ENCODE measurements around the gene FAM217B. TPM values are rescaled to one million over a fixed set of nuclear protein-coding genes. Genes with fewer than 3 reads are reported as not detected.

FAM217B gene
- total RNA-seq, 2 experiments from 2014 or later: 23.1 to 23.7 TPM

DNA sequence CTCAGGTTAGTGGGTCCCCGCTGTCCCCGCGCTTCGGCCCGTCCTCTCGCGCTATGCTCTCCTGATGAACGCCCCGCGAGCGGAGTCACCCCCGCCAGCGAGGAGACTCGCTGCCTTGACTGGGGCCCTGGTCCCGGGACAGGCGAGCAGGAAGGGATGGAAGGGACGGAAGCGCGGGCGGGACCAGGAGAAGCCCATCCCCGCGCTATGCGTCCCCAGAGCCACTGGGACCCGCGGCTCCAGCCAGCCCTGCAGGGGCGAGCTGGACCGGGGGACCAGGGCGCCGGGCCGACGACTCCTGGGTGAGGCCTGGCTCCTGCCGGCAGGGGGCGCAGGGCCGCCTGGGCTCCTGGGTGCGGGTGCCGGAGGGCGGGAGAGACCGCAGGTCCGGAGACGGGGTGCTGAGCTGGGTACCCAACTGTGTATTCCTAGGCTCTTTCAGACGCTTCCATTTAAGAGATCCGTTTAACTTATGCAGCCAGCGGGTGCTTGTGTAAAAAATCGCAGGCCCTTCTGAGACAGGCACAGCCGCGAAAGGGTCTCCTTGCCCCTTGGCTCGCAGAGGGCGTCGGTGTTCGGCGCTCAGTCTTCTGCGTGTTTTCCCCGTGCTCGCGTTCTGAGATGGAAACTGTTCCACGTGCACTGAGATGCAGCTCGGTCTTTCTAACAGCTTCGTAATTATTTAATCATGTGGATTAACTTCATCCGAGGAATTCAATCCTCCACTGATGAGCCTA is 6.2 kb upstream of the FAM217B start:
- Histone ChIP-seq H3K4me1 (ENCODE audit: insufficient read depth, low read length) (peaks cover 25% of the 10 kb centered on the region), H3K4me3 (ENCODE audit: low read length) (peak overlapping the region; percentile 83), H3K27ac (ENCODE audit: low read depth in 1 of 2, low read length in 2 of 2) (peak overlapping the region in 1 of 2 donors; percentile 27), H3K9me3 (ENCODE audit: control insufficient read depth in 1 of 2, insufficient read depth in 1 of 2, low read length in 2 of 2) (peaks cover 0 to under 1% of the 10 kb centered on the region in 2 experiments), H3K27me3 (ENCODE audit: control insufficient read depth in 1 of 2, insufficient read depth in 2 of 2, low read length in 2 of 2) (no peaks in the 10 kb centered on the region), H3K36me3 (ENCODE audit: insufficient read depth, low read length) (no peaks in the 10 kb centered on the region)
- ChIA-PET POLR2A (interaction anchor here (0.6 to 1.4 kb wide), 3 partner anchors 11 to 272 kb away, joined by 3 to 6 read pairs (median 4); no protein-coding TSS in a partner anchor), CTCF (interaction anchor here (0.6 to 2.4 kb wide), 7 partner anchors 10 to 24 kb away, joined by 3 to 31 read pairs (median 6); partner anchors contain the start of gene CDH26)
- ATAC-seq (ENCODE audit: poor library complexity): peak; percentile 71
- peak; percentile 62 to 90 (median 75) for DNase-seq
- no peaks in the 10 kb centered on the region for H3K9me3 Mint-ChIP-seq
- H3K36me3 Mint-ChIP-seq (ENCODE audit: low read depth): peaks cover 7% of the 10 kb centered on the region
- H3K27me3 Mint-ChIP-seq: no peaks in the 10 kb centered on the region
- H3K27ac Mint-ChIP-seq: peak overlapping the region; percentile 67
- intact Hi-C loops (cut with DNase I, micrococcal nuclease): no loop called here
- peak overlapping the region; percentile 86 for H3K4me3 Mint-ChIP-seq
- TF ChIP-seq, protein P1, sequence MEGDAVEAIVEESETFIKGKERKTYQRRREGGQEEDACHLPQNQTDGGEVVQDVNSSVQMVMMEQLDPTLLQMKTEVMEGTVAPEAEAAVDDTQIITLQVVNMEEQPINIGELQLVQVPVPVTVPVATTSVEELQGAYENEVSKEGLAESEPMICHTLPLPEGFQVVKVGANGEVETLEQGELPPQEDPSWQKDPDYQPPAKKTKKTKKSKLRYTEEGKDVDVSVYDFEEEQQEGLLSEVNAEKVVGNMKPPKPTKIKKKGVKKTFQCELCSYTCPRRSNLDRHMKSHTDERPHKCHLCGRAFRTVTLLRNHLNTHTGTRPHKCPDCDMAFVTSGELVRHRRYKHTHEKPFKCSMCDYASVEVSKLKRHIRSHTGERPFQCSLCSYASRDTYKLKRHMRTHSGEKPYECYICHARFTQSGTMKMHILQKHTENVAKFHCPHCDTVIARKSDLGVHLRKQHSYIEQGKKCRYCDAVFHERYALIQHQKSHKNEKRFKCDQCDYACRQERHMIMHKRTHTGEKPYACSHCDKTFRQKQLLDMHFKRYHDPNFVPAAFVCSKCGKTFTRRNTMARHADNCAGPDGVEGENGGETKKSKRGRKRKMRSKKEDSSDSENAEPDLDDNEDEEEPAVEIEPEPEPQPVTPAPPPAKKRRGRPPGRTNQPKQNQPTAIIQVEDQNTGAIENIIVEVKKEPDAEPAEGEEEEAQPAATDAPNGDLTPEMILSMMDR (IDR thresholded peaks at IDR 0.05): peak; percentile 92
- peaks cover 44% of the 10 kb centered on the region for H3K4me1 Mint-ChIP-seq (ENCODE audit: low read depth)

DNA sequence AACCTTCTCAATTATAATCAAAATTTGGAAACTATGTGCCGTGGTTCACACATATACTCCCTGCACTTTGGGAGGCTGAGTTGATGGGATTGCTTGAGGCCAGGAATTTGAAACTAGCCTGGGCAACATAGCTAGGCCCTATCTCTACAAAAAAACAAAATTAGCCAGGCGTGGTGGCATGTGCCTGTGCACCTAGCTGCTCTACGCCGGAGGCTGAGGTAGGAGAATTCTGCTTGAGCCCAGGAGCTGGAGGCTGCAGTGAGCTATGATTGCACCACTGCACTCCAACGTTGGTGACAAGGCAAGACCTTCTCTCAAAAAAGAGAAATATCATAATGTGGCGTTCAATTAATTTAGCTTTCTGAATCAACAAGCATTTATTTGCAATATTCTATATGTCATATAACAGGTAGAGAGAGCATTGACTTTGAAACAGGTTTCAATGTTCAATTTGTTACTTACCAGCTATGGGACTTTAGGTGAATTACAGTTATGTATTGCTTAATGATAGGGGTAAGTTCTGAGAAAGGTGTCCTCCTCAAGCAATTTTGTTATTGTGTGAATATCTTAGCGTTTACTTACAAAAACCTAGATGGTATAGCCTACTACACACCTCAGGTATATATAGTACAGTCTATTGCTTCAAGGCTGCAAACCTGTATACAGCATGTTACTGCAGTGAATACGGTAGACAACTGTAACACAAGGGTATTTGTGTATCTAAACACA is 4.6 kb upstream of the FAM217B start:
- H3K4me1 Mint-ChIP-seq (ENCODE audit: low read depth): peaks cover 48% of the 10 kb centered on the region
- TF ChIP-seq, protein P1 (IDR thresholded peaks at IDR 0.05): no peak
- H3K9me3 Mint-ChIP-seq: no peaks in the 10 kb centered on the region
- no peaks in the 10 kb centered on the region for H3K27me3 ChIP-seq (ENCODE audit: control insufficient read depth in 1 of 2, insufficient read depth in 2 of 2, low read length in 2 of 2)
- H3K27me3 Mint-ChIP-seq: no peaks in the 10 kb centered on the region
- intact Hi-C loops (cut with DNase I, micrococcal nuclease): no loop called here
- peak overlapping the region; percentile 62 for H3K4me3 Mint-ChIP-seq
- peaks cover 10% of the 10 kb centered on the region for H3K36me3 Mint-ChIP-seq (ENCODE audit: low read depth)
- H3K4me3 ChIP-seq (ENCODE audit: low read length): no peak overlapping the region
- H3K27ac Mint-ChIP-seq: no peak overlapping the region
- peaks cover 0 to 5% of the 10 kb centered on the region in 2 experiments for H3K9me3 ChIP-seq (ENCODE audit: control insufficient read depth in 1 of 2, insufficient read depth in 1 of 2, low read length in 2 of 2)
- H3K36me3 ChIP-seq (ENCODE audit: insufficient read depth, low read length): no peaks in the 10 kb centered on the region
- H3K27ac ChIP-seq (ENCODE audit: low read depth in 1 of 2, low read length in 2 of 2): no peak overlapping the region
- ChIA-PET CTCF (interaction anchor here (1.6 kb wide), 1 partner anchor 11 kb away, joined by 4 read pairs; no protein-coding TSS in a partner anchor), POLR2A (no interaction called here)
- DNase-seq (no peak), ATAC-seq (ENCODE audit: poor library complexity) (no peak)
- H3K4me1 ChIP-seq (ENCODE audit: insufficient read depth, low read length): peaks cover 32% of the 10 kb centered on the region

- H3K4me1 Mint-ChIP-seq (ENCODE audit: low read depth): peaks cover 56% of the 10 kb centered on the region
- H3K4me1 ChIP-seq (ENCODE audit: insufficient read depth, low read length): peaks cover 37% of the 10 kb centered on the region
These were observed 3.8 kb upstream of the FAM217B start for GRCh38 chr20:59936409-59936808.

More at GRCh38 chr20:59936409-59936808, 3.8 kb upstream of the FAM217B start:
- H3K27ac ChIP-seq (ENCODE audit: low read depth in 1 of 2, low read length in 2 of 2): no peak overlapping the region
- no peaks in the 10 kb centered on the region for H3K27me3 Mint-ChIP-seq
- no peak overlapping the region for H3K27ac Mint-ChIP-seq
- CTCF ChIA-PET: interaction anchor here (1.6 kb wide), 1 partner anchor 10 kb away, joined by 4 read pairs; no protein-coding TSS in a partner anchor
- intact Hi-C loops (cut with DNase I, micrococcal nuclease): no loop called here
- H3K9me3 ChIP-seq (ENCODE audit: control insufficient read depth in 1 of 2, insufficient read depth in 1 of 2, low read length in 2 of 2): peaks cover 0 to 5% of the 10 kb centered on the region in 2 experiments
- no peak for ATAC-seq (ENCODE audit: poor library complexity)
- no peaks in the 10 kb centered on the region for H3K36me3 ChIP-seq (ENCODE audit: insufficient read depth, low read length)
- H3K4me3 Mint-ChIP-seq: peak overlapping the region; percentile 1
- peaks cover 17% of the 10 kb centered on the region for H3K36me3 Mint-ChIP-seq (ENCODE audit: low read depth)
- no peaks in the 10 kb centered on the region for H3K27me3 ChIP-seq (ENCODE audit: control insufficient read depth in 1 of 2, insufficient read depth in 2 of 2, low read length in 2 of 2)
- POLR2A ChIA-PET: no interaction called here
- DNase-seq: no peak
- H3K9me3 Mint-ChIP-seq: no peaks in the 10 kb centered on the region
- TF ChIP-seq, protein P1 (IDR thresholded peaks at IDR 0.05): no peak
- H3K4me3 ChIP-seq (ENCODE audit: low read length): no peak overlapping the region
